Kasumi-1 (cell line): ENCODE results near the gene LRTM2.

ENCODE experiments used
- DNase-seq, 2 experiments: peaks; one replicate each; lab custom pipeline; 2025; lab: John Stamatoyannopoulos, UW

Gene LRTM2

GRCh38 chr12:1865284-1865866 is 45.0 kb downstream of the LRTM2 start:
- no peak for DNase-seq

GRCh38 chr12:1869145-1869544 is 48.8 kb downstream of the LRTM2 start:
- DNase-seq = no peak

GRCh38 chr12:1870086-1870485 is 49.7 kb downstream of the LRTM2 start:
- no peak for DNase-seq

GRCh38 chr12:1870998-1871917 is 50.9 kb downstream of the LRTM2 start:
- no peak for DNase-seq

- no peak for DNase-seq
Measured at GRCh38 chr12:1872001-1872400, 51.6 kb downstream of the LRTM2 start.

GRCh38 chr12:1872448-1872847 is 52.1 kb downstream of the LRTM2 start:
- no peak for DNase-seq

- DNase-seq = no peak
Measured at GRCh38 chr12:1873531-1874510, 53.5 kb downstream of the LRTM2 start.

- no peak for DNase-seq
Measured at GRCh38 chr12:1875608-1876007, 55.2 kb downstream of the LRTM2 start.

GRCh38 chr12:1876086-1876485 is 55.7 kb downstream of the LRTM2 start:
- no peak for DNase-seq

- no peak for DNase-seq
Measured at GRCh38 chr12:1877169-1877878, 57.0 kb downstream of the LRTM2 start.

GRCh38 chr12:1878214-1878613 is 57.8 kb downstream of the LRTM2 start:
- DNase-seq = no peak

GRCh38 chr12:1878695-1879094 is 58.3 kb downstream of the LRTM2 start:
- DNase-seq = no peak

GRCh38 chr12:1879633-1880032 is 59.3 kb downstream of the LRTM2 start:
- no peak for DNase-seq

GRCh38 chr12:1880153-1880845 is 59.9 kb downstream of the LRTM2 start:
- no peak for DNase-seq

GRCh38 chr12:1880876-1881275 is 60.5 kb downstream of the LRTM2 start:
- DNase-seq = no peak

GRCh38 chr12:1881301-1881700 is 60.9 kb downstream of the LRTM2 start:
- DNase-seq = no peak

- DNase-seq = no peak
Measured at GRCh38 chr12:1881936-1882335, 61.6 kb downstream of the LRTM2 start.

GRCh38 chr12:1882405-1882804 is 62.0 kb downstream of the LRTM2 start:
- DNase-seq = no peak

- DNase-seq = no peak
Measured at GRCh38 chr12:1882850-1883470, 62.6 kb downstream of the LRTM2 start.

- DNase-seq = no peak
Measured at GRCh38 chr12:1883513-1883912, 63.1 kb downstream of the LRTM2 start.

- no peak for DNase-seq
Measured at GRCh38 chr12:1884651-1885050, 64.3 kb downstream of the LRTM2 start.
